Left colon (tissue), 2 donors: Measurements from ENCODE around the gene FUNDC1. TPM values are rescaled to one million over a fixed set of nuclear protein-coding genes. Genes with fewer than 3 reads are reported as not detected.

Experiments
- ATAC-seq: fragments of 200-7000 bp; cut with Tn5 transposase; one replicate; pipeline ENCODE4 v1.9.1; 2020; ENCODE audit warnings: mild to moderate bottlenecking, moderate library complexity
- DNase-seq, 2 donors: peaks; one replicate each; pipeline ENCODE4 v3.0.0-alpha.2; 2020
- intact Hi-C, 2 donors: fragments of 100-400 bp; cut with DNase I in 1 of 2; cut with micrococcal nuclease in 1 of 2; formaldehyde crosslinking; loops; one replicate each; pipeline versions ENCODE4 v1.11.2 to v1.14.0; 2022; cut with DNase I, micrococcal nuclease
- total RNA-seq, 2 donors: library from RNA; stranded (reverse); fragmentation: NEBNext Ultra II Directional; extraction: Animal tissue kit (Norgen Biotek cat#: 25700); gene quantifications; one replicate each; pipeline ENCODE4 v1.2.1, GENCODE V29; 2021
- donor health status: DM: no; HTN: no; CAD: no.
- donor health status: DM: yes; HTN: yes; CAD: no.

The FUNDC1 gene
- total RNA-seq, 2 donors from 2014 or later, result 9.7 to 12.1 TPM

- DNase-seq (no peak), ATAC-seq (no peak)
- intact Hi-C loops, result no loop called here
Measured at GRCh38 chrX:44484607-44485146, 58.0 kb downstream of the FUNDC1 start.

GRCh38 chrX:44483965-44484606, 58.6 kb downstream of the FUNDC1 start:
- ATAC-seq, result no peak
- intact Hi-C loops, result no loop called here
- DNase-seq, result no peak

DNA sequence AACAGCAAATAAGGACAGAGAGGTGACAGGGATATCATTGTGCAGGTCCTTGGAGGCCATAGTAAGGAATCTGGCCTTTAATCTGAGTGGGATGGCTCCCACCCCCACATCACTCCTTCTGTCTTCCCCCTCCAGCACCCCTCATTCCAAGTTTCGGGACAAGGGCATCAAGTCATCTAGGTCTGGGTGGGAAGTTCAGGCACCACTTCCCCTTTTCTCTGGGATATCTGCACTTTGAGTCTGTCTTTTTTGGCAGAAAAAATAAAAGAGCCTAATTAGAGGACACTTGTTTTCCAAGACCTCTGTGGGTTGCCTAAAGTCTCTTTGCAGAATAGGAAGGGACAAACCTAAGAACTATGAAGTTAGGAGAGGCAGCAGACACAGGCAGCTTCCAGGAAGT, 60.1 kb downstream of the FUNDC1 start:
- intact Hi-C loops, result no loop called here
- ATAC-seq, result no peak
- DNase-seq, result no peak

DNA sequence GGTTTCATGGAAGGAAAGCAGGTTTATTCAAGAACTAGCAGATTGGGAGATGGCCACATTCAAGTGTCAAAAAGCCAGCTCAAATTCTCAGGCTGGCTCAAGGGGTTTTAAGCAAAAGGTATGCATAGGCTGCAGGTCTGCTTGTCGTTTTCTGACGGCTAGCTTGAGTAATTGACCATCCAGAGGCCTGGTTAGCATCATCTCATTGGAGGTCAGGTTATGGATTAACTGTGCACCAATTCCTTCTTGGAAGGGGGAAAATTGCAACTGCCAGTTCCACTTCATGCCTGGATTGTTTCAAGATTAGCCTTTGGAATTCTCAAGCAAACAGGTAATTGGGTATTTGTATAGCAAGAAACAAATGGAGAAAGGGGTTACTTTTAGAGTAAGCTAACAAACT, 62.1 kb downstream of the FUNDC1 start:
- intact Hi-C loops, result no loop called here
- DNase-seq (no peak), ATAC-seq (no peak)

- ATAC-seq (no peak), DNase-seq (no peak)
- intact Hi-C loops, result no loop called here
Measured at GRCh38 chrX:44474410-44474809, 68.2 kb downstream of the FUNDC1 start.

Other genes starting within 250 kb of the FUNDC1 start
- gene EFHC2, start 199.2 kb downstream of the FUNDC1 start, total RNA-seq, result 1 to 10 TPM; 1.9 to 2.1 TPM